Adrenal gland (tissue), 5 donors: Measurements from ENCODE around the gene ERC1.

ENCODE experiments used
- POLR2A ChIP-seq, 2 donors: fragments of 450-650 bp; IDR thresholded peaks; one replicate each; pipeline ENCODE4 v1.6.1; 2017; ENCODE audit warnings: antibody characterized with exemption in 2 of 2, mild to moderate bottlenecking in 2 of 2, moderate library complexity in 1 of 2
- TF ChIP-seq, protein P1 (sequence below), 6 experiments: fragments of 450-650 bp in 4 of 6; fragments of 200-600 bp in 2 of 6; sonication (generic) in 1 of 6; IDR thresholded peaks; 1 replicate in 5 of 6; 2 replicates in 1 of 6; pipeline versions ENCODE4 v1.5.1 to v1.8.0; 2016 to 2021; ENCODE audit warnings: antibody characterized with exemption in 6 of 6, mild to moderate bottlenecking in 2 of 6, moderate library complexity in 1 of 6
- donor health status: DM: no; HTN: no; CAD: no.

DNA sequence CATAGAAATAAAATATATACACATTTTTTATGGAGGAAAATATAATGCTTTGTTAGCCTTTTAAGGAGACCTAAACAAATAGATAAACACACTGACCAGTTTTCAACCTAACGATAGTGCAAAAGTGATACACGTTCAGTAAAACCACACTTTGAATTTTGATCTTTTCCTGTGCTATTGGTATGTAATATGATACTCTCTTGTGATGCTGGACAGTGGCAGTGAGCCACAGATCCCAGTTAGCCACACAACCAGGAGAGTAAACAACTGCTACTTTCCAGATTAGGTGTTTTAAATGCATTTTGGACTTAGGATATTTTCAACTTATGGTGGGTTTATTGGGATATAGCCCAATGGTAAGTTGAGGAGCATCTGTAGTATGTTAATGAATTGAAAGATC, 243.1 kb downstream of the ERC1 start:
- TF ChIP-seq, protein P1, sequence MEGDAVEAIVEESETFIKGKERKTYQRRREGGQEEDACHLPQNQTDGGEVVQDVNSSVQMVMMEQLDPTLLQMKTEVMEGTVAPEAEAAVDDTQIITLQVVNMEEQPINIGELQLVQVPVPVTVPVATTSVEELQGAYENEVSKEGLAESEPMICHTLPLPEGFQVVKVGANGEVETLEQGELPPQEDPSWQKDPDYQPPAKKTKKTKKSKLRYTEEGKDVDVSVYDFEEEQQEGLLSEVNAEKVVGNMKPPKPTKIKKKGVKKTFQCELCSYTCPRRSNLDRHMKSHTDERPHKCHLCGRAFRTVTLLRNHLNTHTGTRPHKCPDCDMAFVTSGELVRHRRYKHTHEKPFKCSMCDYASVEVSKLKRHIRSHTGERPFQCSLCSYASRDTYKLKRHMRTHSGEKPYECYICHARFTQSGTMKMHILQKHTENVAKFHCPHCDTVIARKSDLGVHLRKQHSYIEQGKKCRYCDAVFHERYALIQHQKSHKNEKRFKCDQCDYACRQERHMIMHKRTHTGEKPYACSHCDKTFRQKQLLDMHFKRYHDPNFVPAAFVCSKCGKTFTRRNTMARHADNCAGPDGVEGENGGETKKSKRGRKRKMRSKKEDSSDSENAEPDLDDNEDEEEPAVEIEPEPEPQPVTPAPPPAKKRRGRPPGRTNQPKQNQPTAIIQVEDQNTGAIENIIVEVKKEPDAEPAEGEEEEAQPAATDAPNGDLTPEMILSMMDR (IDR thresholded peaks at IDR 0.05): no peak
- no peak for TF ChIP-seq POLR2A (IDR thresholded peaks at IDR 0.05)
